Measurements from ENCODE around the gene GPS2. TPM values are rescaled to one million over a fixed set of nuclear protein-coding genes. Genes with fewer than 3 reads are reported as not detected.

GPS2 gene

GRCh38 chr17:7279448-7279847 lies 35.7 kb downstream of the GPS2 start:
- Histone ChIP-seq H3K9ac (ENCODE audit: low read length) (no peak overlapping the region), H3K4me2 (ENCODE audit: low read length) (no peak overlapping the region), H3K56ac (ENCODE audit: low read length) (no peak overlapping the region), H3K79me1 (ENCODE audit: low read length) (no peaks in the 10 kb centered on the region), H4K8ac (ENCODE audit: low read depth, low read length) (no peak overlapping the region), H3K4me1 (ENCODE audit: control insufficient read depth, low read depth, low read length) (no peaks in the 10 kb centered on the region), H2BK15ac (replicated peaks; ENCODE audit: low read depth) (no peak overlapping the region), H3K4me3 (ENCODE audit: low read length) (no peak overlapping the region), H3K27me3 (ENCODE audit: insufficient read depth, low read length, poor library complexity) (no peaks in the 10 kb centered on the region), H4K5ac (ENCODE audit: low read length) (no peak overlapping the region), H3K79me2 (ENCODE audit: control insufficient read depth, insufficient read depth, low read length) (no peaks in the 10 kb centered on the region), H3K27ac (ENCODE audit: low read depth, low read length) (no peak overlapping the region), H2BK5ac (ENCODE audit: low read length) (no peak overlapping the region), H2AK5ac (ENCODE audit: low read length) (no peak overlapping the region), H3K4ac (ENCODE audit: low read depth, low read length) (no peak overlapping the region), H3K23ac (ENCODE audit: low read length) (no peak overlapping the region), H3K18ac (ENCODE audit: low read length) (no peak overlapping the region), H3K36me3 (ENCODE audit: control insufficient read depth, insufficient read depth, low read length) (no peaks in the 10 kb centered on the region), H2BK120ac (ENCODE audit: low read depth, low read length) (no peak overlapping the region)
- WGBS (ENCODE audit: extremely low coverage, insufficient coverage, low lambda C conversion rate): no CpG with 5 or more reads among the region's 8 CpGs
- no peak for DNase-seq

- Histone ChIP-seq H3K56ac (ENCODE audit: low read length) (no peak overlapping the region), H3K23ac (ENCODE audit: low read length) (no peak overlapping the region), H3K27me3 (ENCODE audit: insufficient read depth, low read length, poor library complexity) (no peaks in the 10 kb centered on the region), H3K18ac (ENCODE audit: low read length) (no peak overlapping the region), H2BK120ac (ENCODE audit: low read depth, low read length) (no peak overlapping the region), H2AK5ac (ENCODE audit: low read length) (no peak overlapping the region), H3K9ac (ENCODE audit: low read length) (no peak overlapping the region), H3K27ac (ENCODE audit: low read depth, low read length) (no peak overlapping the region), H3K4ac (ENCODE audit: low read depth, low read length) (no peak overlapping the region), H4K8ac (ENCODE audit: low read depth, low read length) (no peak overlapping the region), H3K4me2 (ENCODE audit: low read length) (no peak overlapping the region), H3K79me2 (ENCODE audit: control insufficient read depth, insufficient read depth, low read length) (peaks cover 3% of the 10 kb centered on the region), H2BK5ac (ENCODE audit: low read length) (no peak overlapping the region), H3K4me3 (ENCODE audit: low read length) (no peak overlapping the region), H3K4me1 (ENCODE audit: control insufficient read depth, low read depth, low read length) (no peaks in the 10 kb centered on the region), H4K5ac (ENCODE audit: low read length) (no peak overlapping the region), H2BK15ac (replicated peaks; ENCODE audit: low read depth) (no peak overlapping the region), H3K79me1 (ENCODE audit: low read length) (peaks cover under 1% of the 10 kb centered on the region), H3K36me3 (ENCODE audit: control insufficient read depth, insufficient read depth, low read length) (no peaks in the 10 kb centered on the region)
- WGBS (ENCODE audit: extremely low coverage, insufficient coverage, low lambda C conversion rate): no CpG with 5 or more reads among the region's 1 CpG
- no peak for DNase-seq
Observed at GRCh38 chr17:7266784-7267183, 48.4 kb downstream of the GPS2 start.

- Histone ChIP-seq H3K79me2 (ENCODE audit: control insufficient read depth, insufficient read depth, low read length) (peaks cover 24% of the 10 kb centered on the region), H2BK120ac (ENCODE audit: low read depth, low read length) (no peak overlapping the region), H3K23ac (ENCODE audit: low read length) (peak overlapping the region; percentile 11), H4K8ac (ENCODE audit: low read depth, low read length) (no peak overlapping the region), H2BK15ac (replicated peaks; ENCODE audit: low read depth) (no peak overlapping the region), H3K56ac (ENCODE audit: low read length) (peak overlapping the region; percentile 88), H3K4me1 (ENCODE audit: control insufficient read depth, low read depth, low read length) (peaks cover 5% of the 10 kb centered on the region), H3K79me1 (ENCODE audit: low read length) (peaks cover 9% of the 10 kb centered on the region), H3K27me3 (ENCODE audit: insufficient read depth, low read length, poor library complexity) (no peaks in the 10 kb centered on the region), H3K4me3 (ENCODE audit: low read length) (no peak overlapping the region), H2AK5ac (ENCODE audit: low read length) (no peak overlapping the region), H3K36me3 (ENCODE audit: control insufficient read depth, insufficient read depth, low read length) (peaks cover 2% of the 10 kb centered on the region), H2BK5ac (ENCODE audit: low read length) (peak overlapping the region; percentile 52), H3K18ac (ENCODE audit: low read length) (no peak overlapping the region), H4K5ac (ENCODE audit: low read length) (no peak overlapping the region), H3K27ac (ENCODE audit: low read depth, low read length) (no peak overlapping the region), H3K4me2 (ENCODE audit: low read length) (no peak overlapping the region), H3K4ac (ENCODE audit: low read depth, low read length) (no peak overlapping the region), H3K9ac (ENCODE audit: low read length) (peak overlapping the region; percentile 74)
- WGBS (ENCODE audit: extremely low coverage, insufficient coverage, low lambda C conversion rate): no CpG with 5 or more reads among the region's 4 CpGs
- DNase-seq: peak; percentile 25
Observed at GRCh38 chr17:7263801-7264078, 51.4 kb downstream of the GPS2 start.

- Histone ChIP-seq H3K36me3 (ENCODE audit: control insufficient read depth, insufficient read depth, low read length) (peaks cover 2% of the 10 kb centered on the region), H3K4me2 (ENCODE audit: low read length) (peak overlapping the region; percentile 80), H3K56ac (ENCODE audit: low read length) (peak overlapping the region; percentile 88), H3K23ac (ENCODE audit: low read length) (peak overlapping the region; percentile 54), H2AK5ac (ENCODE audit: low read length) (no peak overlapping the region), H2BK5ac (ENCODE audit: low read length) (peak overlapping the region; percentile 52), H3K27ac (ENCODE audit: low read depth, low read length) (peak overlapping the region; percentile 24), H3K79me1 (ENCODE audit: low read length) (peaks cover 9% of the 10 kb centered on the region), H2BK120ac (ENCODE audit: low read depth, low read length) (no peak overlapping the region), H3K4me1 (ENCODE audit: control insufficient read depth, low read depth, low read length) (peaks cover 5% of the 10 kb centered on the region), H4K8ac (ENCODE audit: low read depth, low read length) (no peak overlapping the region), H3K18ac (ENCODE audit: low read length) (peak overlapping the region; percentile 0), H2BK15ac (replicated peaks; ENCODE audit: low read depth) (no peak overlapping the region), H3K79me2 (ENCODE audit: control insufficient read depth, insufficient read depth, low read length) (peaks cover 25% of the 10 kb centered on the region), H3K27me3 (ENCODE audit: insufficient read depth, low read length, poor library complexity) (no peaks in the 10 kb centered on the region), H3K4me3 (ENCODE audit: low read length) (peak overlapping the region; percentile 33), H4K5ac (ENCODE audit: low read length) (no peak overlapping the region), H3K9ac (ENCODE audit: low read length) (peak overlapping the region; percentile 74), H3K4ac (ENCODE audit: low read depth, low read length) (no peak overlapping the region)
- DNase-seq: peak; percentile 93
- no CpG with 5 or more reads among the region's 26 CpGs for whole genome bisulfite sequencing (ENCODE audit: extremely low coverage, insufficient coverage, low lambda C conversion rate)
Observed at GRCh38 chr17:7262935-7263800, 52.0 kb downstream of the GPS2 start.

Small RNA genes within 50 kb of the gene (small RNA-seq; reads per million reads assigned to genes)
- gene AC026954.2 (ENCODE audit: insufficient read depth) (not detected), gene RF00019 (ENCODE audit: insufficient read depth) (not detected)
